Fibroblast of lung (primary cell): ENCODE data around the gene C6orf136. TPM values are rescaled to one million over a fixed set of nuclear protein-coding genes. Genes with fewer than 3 reads are reported as not detected.

Source experiments
- DNase-seq, 2 donors: peaks; one replicate each; pipeline versions ENCODE4 v3.0.0 to v3.0.0-alpha.2; 2010; ENCODE audit warnings: low read depth in 2 of 2
- H2AFZ ChIP-seq: 2 replicates; pipeline ENCODE4 v1.5.1; 2012; ENCODE audit warnings: low read length, control low read depth, inconsistent platforms
- H3K27ac ChIP-seq: 2 replicates; pipeline ENCODE4 v1.5.1; 2011; ENCODE audit warnings: low read length, control low read depth; ENCODE audit not compliant: insufficient read depth
- H3K27me3 ChIP-seq: 2 replicates; pipeline ENCODE4 v1.5.1; 2011; ENCODE audit warnings: mild to moderate bottlenecking, low read length; ENCODE audit not compliant: control insufficient read depth, insufficient read depth
- H3K36me3 ChIP-seq: 2 replicates; pipeline ENCODE4 v1.5.1; 2011; ENCODE audit warnings: low read length; ENCODE audit not compliant: control insufficient read depth, insufficient read depth
- H3K4me1 ChIP-seq: 2 replicates; pipeline ENCODE4 v1.5.1; 2011; ENCODE audit warnings: low read length; ENCODE audit not compliant: control insufficient read depth, insufficient read depth; ENCODE audit errors: extremely low read depth
- H3K4me2 ChIP-seq: 2 replicates; pipeline ENCODE4 v1.5.1; 2011; ENCODE audit warnings: low read length, control low read depth; ENCODE audit not compliant: insufficient read depth; ENCODE audit errors: extremely low read depth
- H3K4me3 ChIP-seq, 4 experiments: fragments of 200-600 bp in 1 of 4; sonication (generic) in 1 of 4; replicated peaks in 1 of 4; 2 replicates each; pipeline ENCODE4 v1.5.1; 2011 to 2016; ENCODE audit warnings: low read length in 4 of 4, low read depth in 3 of 4, mild to moderate bottlenecking in 3 of 4, control low read depth in 2 of 4, inconsistent platforms in 1 of 4, mixed read lengths in 1 of 4; ENCODE audit not compliant: insufficient read depth in 1 of 4; ENCODE audit errors: control extremely low read depth in 1 of 4
- H3K79me2 ChIP-seq: 2 replicates; pipeline ENCODE4 v1.5.1; 2012; ENCODE audit warnings: mild to moderate bottlenecking, low read length, inconsistent platforms; ENCODE audit not compliant: control insufficient read depth, insufficient read depth
- H3K9ac ChIP-seq: 2 replicates; pipeline ENCODE4 v1.5.1; 2011; ENCODE audit warnings: mild to moderate bottlenecking, low read length, control low read depth; ENCODE audit not compliant: insufficient read depth
- H3K9me3 ChIP-seq: 2 replicates; pipeline ENCODE4 v1.5.1; 2012; ENCODE audit warnings: low read depth, low read length; ENCODE audit not compliant: control insufficient read depth, insufficient read depth
- H4K20me1 ChIP-seq: 2 replicates; pipeline ENCODE4 v1.5.1; 2011; ENCODE audit warnings: low read length; ENCODE audit not compliant: control insufficient read depth, insufficient read depth; ENCODE audit errors: extremely low read depth
- EZH2 ChIP-seq: IDR thresholded peaks from 2 replicates; pipeline ENCODE4 v1.5.1; 2012; ENCODE audit warnings: low read length, control low read depth, mild to moderate bottlenecking; ENCODE audit errors: missing control alignments
- polyA plus RNA-seq, 2 donors: library from polyadenylated mRNA; depleted of rRNA in 1 of 2; stranded (reverse) in 1 of 2; unstranded in 1 of 2; fragments of >200 nt; gene quantifications; 2 replicates each; pipeline ENCODE4 v1.2.1, GENCODE V29; 2011 to 2012; ENCODE audit warnings: missing spikeins in 1 of 2
- total RNA-seq: library from RNA; depleted of rRNA; stranded (reverse); fragments of >200 nt; gene quantifications from 2 replicates; pipeline ENCODE4 v1.2.1, GENCODE V29; 2014
- TF ChIP-seq, protein P1 (sequence below), 2 donors: IDR thresholded peaks in 1 of 2; conservative IDR thresholded peaks in 1 of 2; 1 replicate in 1 of 2; 2 replicates in 1 of 2; pipeline ENCODE4 v1.5.1; 2011 to 2012; ENCODE audit warnings: low read length in 2 of 2, control low read depth in 1 of 2, inconsistent platforms in 1 of 2, low read depth in 1 of 2, mild to moderate bottlenecking in 1 of 2

C6orf136 gene
- total and polyA plus RNA-seq, 2 donors (not counting 1 experiment from before 2014, with no cell fraction given), result 2.5 to 3.6 TPM

- no peak for TF ChIP-seq EZH2
- TF ChIP-seq, protein P1, sequence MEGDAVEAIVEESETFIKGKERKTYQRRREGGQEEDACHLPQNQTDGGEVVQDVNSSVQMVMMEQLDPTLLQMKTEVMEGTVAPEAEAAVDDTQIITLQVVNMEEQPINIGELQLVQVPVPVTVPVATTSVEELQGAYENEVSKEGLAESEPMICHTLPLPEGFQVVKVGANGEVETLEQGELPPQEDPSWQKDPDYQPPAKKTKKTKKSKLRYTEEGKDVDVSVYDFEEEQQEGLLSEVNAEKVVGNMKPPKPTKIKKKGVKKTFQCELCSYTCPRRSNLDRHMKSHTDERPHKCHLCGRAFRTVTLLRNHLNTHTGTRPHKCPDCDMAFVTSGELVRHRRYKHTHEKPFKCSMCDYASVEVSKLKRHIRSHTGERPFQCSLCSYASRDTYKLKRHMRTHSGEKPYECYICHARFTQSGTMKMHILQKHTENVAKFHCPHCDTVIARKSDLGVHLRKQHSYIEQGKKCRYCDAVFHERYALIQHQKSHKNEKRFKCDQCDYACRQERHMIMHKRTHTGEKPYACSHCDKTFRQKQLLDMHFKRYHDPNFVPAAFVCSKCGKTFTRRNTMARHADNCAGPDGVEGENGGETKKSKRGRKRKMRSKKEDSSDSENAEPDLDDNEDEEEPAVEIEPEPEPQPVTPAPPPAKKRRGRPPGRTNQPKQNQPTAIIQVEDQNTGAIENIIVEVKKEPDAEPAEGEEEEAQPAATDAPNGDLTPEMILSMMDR (conservative IDR thresholded peaks at IDR 0.05 in 1 of 2, IDR thresholded peaks at IDR 0.05 in 1 of 2; ENCODE audit: low read depth in 1 of 2, low read length in 2 of 2), result no peak
- no peaks in the 10 kb centered on the region for H3K27me3 ChIP-seq
- no peak overlapping the region for H3K27ac ChIP-seq
- no peak for DNase-seq
- no peak overlapping the region for H3K9ac ChIP-seq
- H2AFZ ChIP-seq, result no peak overlapping the region
- H3K9me3 ChIP-seq, result no peaks in the 10 kb centered on the region
- H3K4me1 ChIP-seq, result peaks cover 4% of the 10 kb centered on the region
- no peaks in the 10 kb centered on the region for H4K20me1 ChIP-seq
- H3K4me3 ChIP-seq, result no peak overlapping the region
- H3K36me3 ChIP-seq, result peaks cover 3% of the 10 kb centered on the region
- no peak overlapping the region for H3K4me2 ChIP-seq
- H3K79me2 ChIP-seq, result peaks cover 11% of the 10 kb centered on the region
Observed at GRCh38 chr6:30651143-30651542, 4.2 kb downstream of the C6orf136 start.

DNA sequence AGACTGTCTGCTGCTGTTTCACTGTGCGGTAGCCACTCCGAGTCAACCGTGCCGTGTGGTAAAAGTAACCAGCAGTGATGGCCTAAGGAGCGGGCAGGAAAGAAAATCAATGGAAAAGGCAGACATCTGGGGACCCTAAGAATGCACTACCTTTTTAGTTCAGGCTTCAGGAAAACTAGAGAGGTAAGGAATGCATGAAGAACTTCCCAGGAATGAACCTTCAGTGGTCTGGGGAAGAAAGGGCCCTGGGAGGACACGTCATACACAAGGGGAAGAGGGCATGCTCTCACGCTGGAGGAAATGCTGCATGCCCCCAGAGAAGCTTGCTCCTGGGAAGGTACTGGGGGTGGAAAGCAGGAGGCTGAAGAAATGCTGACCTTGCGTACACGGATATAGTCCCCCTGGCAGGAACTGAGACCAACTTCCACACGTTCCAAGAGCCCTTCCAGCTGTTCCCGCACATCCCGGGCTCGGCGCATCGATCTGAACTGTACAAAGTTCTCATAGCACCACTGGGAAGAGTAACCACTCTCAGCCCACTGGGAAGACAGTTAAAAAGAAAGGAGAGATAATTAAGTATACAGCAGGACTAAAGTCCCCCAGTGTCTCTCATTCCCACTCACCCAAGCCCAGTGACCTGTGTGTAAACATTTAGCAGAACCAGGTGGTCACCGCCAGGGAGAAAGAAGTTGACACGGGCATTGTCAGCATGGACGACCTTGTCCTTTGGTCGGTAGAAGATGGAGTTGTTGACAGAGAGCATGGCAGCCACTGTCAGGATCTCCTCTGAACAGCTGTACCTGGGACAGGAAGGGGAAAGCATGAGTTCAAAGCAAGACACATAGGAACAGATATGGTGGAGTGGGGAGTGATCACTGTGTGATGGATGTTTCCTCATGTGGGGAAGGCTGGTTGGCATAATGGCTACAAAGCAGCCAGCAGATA is 8.1 kb downstream of the C6orf136 start:
- Histone ChIP-seq H3K4me3 (no peak overlapping the region), H3K9ac (no peak overlapping the region), H4K20me1 (no peaks in the 10 kb centered on the region), H3K27me3 (no peaks in the 10 kb centered on the region), H3K79me2 (no peaks in the 10 kb centered on the region), H3K36me3 (peaks cover 13% of the 10 kb centered on the region), H3K4me2 (no peak overlapping the region), H3K4me1 (no peaks in the 10 kb centered on the region), H3K27ac (no peak overlapping the region), H3K9me3 (no peaks in the 10 kb centered on the region), H2AFZ (no peak overlapping the region)
- no peak for TF ChIP-seq EZH2
- TF ChIP-seq, protein P1 (conservative IDR thresholded peaks at IDR 0.05 in 1 of 2, IDR thresholded peaks at IDR 0.05 in 1 of 2; ENCODE audit: low read depth in 1 of 2, low read length in 2 of 2), result no peak
- DNase-seq, result peak in 1 of 2 donors; percentile 8

DNA sequence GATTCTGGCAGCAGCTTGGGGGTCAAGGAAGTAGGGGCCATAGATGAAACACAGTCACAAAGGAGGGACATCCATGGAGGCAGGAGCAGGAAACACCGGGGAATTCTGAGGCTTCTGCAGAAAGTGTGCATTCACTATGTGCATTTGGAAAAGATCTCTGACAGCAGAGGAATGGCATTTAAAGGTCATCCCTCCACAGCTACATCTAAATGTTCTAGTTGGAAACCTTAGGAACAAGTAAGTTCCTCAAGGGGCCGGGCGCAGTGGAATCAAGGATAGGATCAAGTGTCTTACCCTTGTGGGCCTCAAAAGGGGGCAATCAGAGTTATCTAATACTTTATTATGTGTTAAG is 8.8 kb downstream of the C6orf136 start:
- no peaks in the 10 kb centered on the region for H3K27me3 ChIP-seq
- H3K9me3 ChIP-seq, result no peaks in the 10 kb centered on the region
- no peaks in the 10 kb centered on the region for H4K20me1 ChIP-seq
- no peaks in the 10 kb centered on the region for H3K79me2 ChIP-seq
- H3K9ac ChIP-seq, result no peak overlapping the region
- no peak overlapping the region for H2AFZ ChIP-seq
- no peak overlapping the region for H3K4me2 ChIP-seq
- peaks cover 14% of the 10 kb centered on the region for H3K36me3 ChIP-seq
- no peak overlapping the region for H3K27ac ChIP-seq
- H3K4me1 ChIP-seq, result no peaks in the 10 kb centered on the region
- H3K4me3 ChIP-seq, result no peak overlapping the region
- TF ChIP-seq, protein P1 (conservative IDR thresholded peaks at IDR 0.05 in 1 of 2, IDR thresholded peaks at IDR 0.05 in 1 of 2; ENCODE audit: low read depth in 1 of 2, low read length in 2 of 2), result no peak
- no peak for TF ChIP-seq EZH2
- no peak for DNase-seq
